Measurements from ENCODE around the gene NAPSA. TPM values are rescaled to one million over a fixed set of nuclear protein-coding genes. Genes with fewer than 3 reads are reported as not detected.
"Not testable (repeated sequence)": the region's sequence is repeated elsewhere in the genome, so short reads cannot be mapped to it uniquely, and the experiment has no call there.

The NAPSA gene
- total RNA-seq, 2 donors from 2014 or later, result 0.31 TPM; not detected in 1

- H3K27ac ChIP-seq, result no peak overlapping the region
- no peaks in the 10 kb centered on the region for H3K4me1 ChIP-seq
- H3K4me3 ChIP-seq, result no peak overlapping the region
- no peak for TF ChIP-seq CTCF (IDR thresholded peaks at IDR 0.05)
- DNase-seq (ENCODE audit: low spot score), result no peak
- H3K27me3 ChIP-seq, result no peaks in the 10 kb centered on the region
- no peaks in the 10 kb centered on the region for H3K36me3 ChIP-seq
- peaks cover 0 to 7% of the 10 kb centered on the region in 2 donors for H3K9me3 ChIP-seq
Observed at GRCh38 chr19:50349277-50350057, 16.0 kb downstream of the NAPSA start.

- not testable (repeated sequence) for H3K36me3 ChIP-seq
Observed at GRCh38 chr19:50347089-50347581, 18.3 kb downstream of the NAPSA start.

GRCh38 chr19:50344661-50345318, 20.6 kb downstream of the NAPSA start:
- Histone ChIP-seq H3K27ac (no peak overlapping the region), H3K27me3 (no peaks in the 10 kb centered on the region), H3K4me1 (no peaks in the 10 kb centered on the region), H3K9me3 (peaks cover 0 to 7% of the 10 kb centered on the region in 2 donors), H3K36me3 (no peaks in the 10 kb centered on the region), H3K4me3 (no peak overlapping the region)
- no peak for DNase-seq (ENCODE audit: low spot score)
- no peak for TF ChIP-seq CTCF (IDR thresholded peaks at IDR 0.05)

More at GRCh38 chr19:50347089-50347581, 18.3 kb downstream of the NAPSA start:
- not testable (repeated sequence) for H3K9me3 ChIP-seq; H3K4me1 ChIP-seq; H3K27me3 ChIP-seq; DNase-seq (ENCODE audit: low spot score); H3K4me3 ChIP-seq; H3K27ac ChIP-seq

- TF ChIP-seq CTCF (IDR thresholded peaks at IDR 0.05), result no peak
- H3K27me3 ChIP-seq, result no peaks in the 10 kb centered on the region
- DNase-seq (ENCODE audit: low spot score), result no peak
- H3K36me3 ChIP-seq, result no peaks in the 10 kb centered on the region
- no peak overlapping the region for H3K4me3 ChIP-seq
- H3K27ac ChIP-seq, result no peak overlapping the region
- no peaks in the 10 kb centered on the region for H3K4me1 ChIP-seq
- peaks cover 0 to 7% of the 10 kb centered on the region in 2 donors for H3K9me3 ChIP-seq
Observed at GRCh38 chr19:50341091-50341564, 24.3 kb downstream of the NAPSA start.

GRCh38 chr19:50340331-50340730, 25.1 kb downstream of the NAPSA start:
- Histone ChIP-seq H3K36me3 (no peaks in the 10 kb centered on the region), H3K4me3 (no peak overlapping the region), H3K9me3 (peaks cover 0 to 6% of the 10 kb centered on the region in 2 donors), H3K27me3 (no peaks in the 10 kb centered on the region), H3K27ac (no peak overlapping the region), H3K4me1 (no peaks in the 10 kb centered on the region)
- TF ChIP-seq CTCF (IDR thresholded peaks at IDR 0.05), result no peak
- no peak for DNase-seq (ENCODE audit: low spot score)

GRCh38 chr19:50337031-50337430, 28.4 kb downstream of the NAPSA start:
- peaks cover 0 to 17% of the 10 kb centered on the region in 2 donors for H3K4me1 ChIP-seq
- DNase-seq (ENCODE audit: low spot score); H3K4me3 ChIP-seq; H3K27me3 ChIP-seq; H3K9me3 ChIP-seq; H3K36me3 ChIP-seq; H3K27ac ChIP-seq: not testable (repeated sequence)
